RWPE2 (cell line): ENCODE measurements around the gene RARB.

Source experiments
- ATAC-seq: fragments of 200-7000 bp; cut with Tn5 transposase; 3 replicates; pipeline ENCODE4 v1.9.1; 2021; ENCODE audit warnings: low read depth
- DNase-seq: peaks from one replicate; pipeline ENCODE4 v3.0.0-alpha.2; 2020; ENCODE audit warnings: low spot score
- H3K27ac ChIP-seq: fragments of 450-650 bp; 2 replicates; pipeline ENCODE4 v1.5.1; 2017; ENCODE audit warnings: mild to moderate bottlenecking; ENCODE audit not compliant: poor library complexity, severe bottlenecking
- H3K27me3 ChIP-seq: fragments of 250-450 bp; sonication (Bioruptor Pico); 2 replicates; pipeline ENCODE4 v1.5.1; 2021; ENCODE audit warnings: mild to moderate bottlenecking, moderate library complexity; ENCODE audit not compliant: insufficient read depth, poor library complexity, severe bottlenecking
- H3K36me3 ChIP-seq: fragments of 250-450 bp; sonication (Bioruptor Pico); 2 replicates; pipeline ENCODE4 v1.5.1; 2020; ENCODE audit warnings: low read depth, mild to moderate bottlenecking, moderate library complexity
- H3K4me1 ChIP-seq: fragments of 250-450 bp; sonication (Bioruptor Pico); 2 replicates; pipeline ENCODE4 v1.5.1; 2021; ENCODE audit warnings: mild to moderate bottlenecking, moderate library complexity; ENCODE audit not compliant: insufficient read depth, poor library complexity, severe bottlenecking
- H3K4me3 ChIP-seq: fragments of 250-450 bp; sonication (Bioruptor Pico); 2 replicates; pipeline ENCODE4 v1.5.1; 2021; ENCODE audit warnings: mild to moderate bottlenecking, moderate library complexity; ENCODE audit not compliant: severe bottlenecking
- H3K9me3 ChIP-seq: fragments of 250-450 bp; sonication (Bioruptor Pico); 2 replicates; pipeline ENCODE4 v1.5.1; 2021; ENCODE audit warnings: mild to moderate bottlenecking, moderate library complexity; ENCODE audit not compliant: severe bottlenecking
- TF ChIP-seq, protein P1 (sequence below): fragments of 450-650 bp; IDR thresholded peaks from one replicate; pipeline ENCODE4 v1.5.1; 2017; ENCODE audit warnings: mild to moderate bottlenecking, moderate library complexity; ENCODE audit not compliant: poor library complexity, severe bottlenecking

RARB gene

DNA sequence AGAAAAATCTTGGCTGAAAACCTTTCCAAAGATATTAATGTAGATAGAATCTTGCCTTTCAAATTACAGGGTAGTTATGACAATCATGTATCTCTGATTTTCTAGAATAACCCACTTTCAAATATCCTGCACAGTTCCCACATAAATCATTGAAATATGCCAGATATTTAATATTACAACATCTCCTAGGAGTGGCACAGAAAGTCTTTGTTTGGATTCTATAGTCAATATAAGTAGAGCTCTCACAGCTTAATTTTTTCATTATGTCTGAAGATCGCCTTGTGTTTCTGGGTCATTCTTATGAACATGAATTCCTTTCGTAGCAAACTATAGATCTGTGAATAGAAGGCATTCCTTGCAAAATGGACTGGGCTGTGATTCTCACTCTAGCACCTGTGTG, 5.0 kb downstream of the RARB start:
- H3K27ac ChIP-seq = no peak overlapping the region
- TF ChIP-seq, protein P1, sequence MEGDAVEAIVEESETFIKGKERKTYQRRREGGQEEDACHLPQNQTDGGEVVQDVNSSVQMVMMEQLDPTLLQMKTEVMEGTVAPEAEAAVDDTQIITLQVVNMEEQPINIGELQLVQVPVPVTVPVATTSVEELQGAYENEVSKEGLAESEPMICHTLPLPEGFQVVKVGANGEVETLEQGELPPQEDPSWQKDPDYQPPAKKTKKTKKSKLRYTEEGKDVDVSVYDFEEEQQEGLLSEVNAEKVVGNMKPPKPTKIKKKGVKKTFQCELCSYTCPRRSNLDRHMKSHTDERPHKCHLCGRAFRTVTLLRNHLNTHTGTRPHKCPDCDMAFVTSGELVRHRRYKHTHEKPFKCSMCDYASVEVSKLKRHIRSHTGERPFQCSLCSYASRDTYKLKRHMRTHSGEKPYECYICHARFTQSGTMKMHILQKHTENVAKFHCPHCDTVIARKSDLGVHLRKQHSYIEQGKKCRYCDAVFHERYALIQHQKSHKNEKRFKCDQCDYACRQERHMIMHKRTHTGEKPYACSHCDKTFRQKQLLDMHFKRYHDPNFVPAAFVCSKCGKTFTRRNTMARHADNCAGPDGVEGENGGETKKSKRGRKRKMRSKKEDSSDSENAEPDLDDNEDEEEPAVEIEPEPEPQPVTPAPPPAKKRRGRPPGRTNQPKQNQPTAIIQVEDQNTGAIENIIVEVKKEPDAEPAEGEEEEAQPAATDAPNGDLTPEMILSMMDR = no peak
- H3K36me3 ChIP-seq = no peaks in the 10 kb centered on the region
- H3K4me3 ChIP-seq = no peak overlapping the region
- no peaks in the 10 kb centered on the region for H3K27me3 ChIP-seq
- no peaks in the 10 kb centered on the region for H3K9me3 ChIP-seq
- ATAC-seq (no peak), DNase-seq (no peak)
- H3K4me1 ChIP-seq = no peaks in the 10 kb centered on the region

DNA sequence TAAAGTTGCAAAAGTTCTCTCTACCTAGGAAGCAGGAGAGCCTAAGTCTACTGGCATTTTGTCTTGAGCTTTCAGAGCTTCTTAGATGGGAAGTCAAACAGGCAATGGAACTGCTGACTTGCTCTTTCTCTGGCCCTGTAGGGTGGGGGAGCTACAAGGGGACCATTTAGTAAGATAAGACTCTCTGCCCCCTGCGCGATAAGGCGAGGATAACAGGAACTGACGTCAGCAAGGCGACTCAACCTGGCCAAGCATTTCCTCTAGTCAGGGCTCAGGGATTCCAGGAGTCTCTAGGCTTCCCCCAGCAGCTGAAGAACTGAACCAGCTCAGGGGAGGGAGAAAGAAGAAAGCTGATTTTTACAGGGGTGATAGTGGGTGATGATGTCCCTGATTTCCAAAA, 5.8 kb downstream of the RARB start:
- no peak for DNase-seq
- no peak for ATAC-seq
- Histone ChIP-seq H3K36me3 (no peaks in the 10 kb centered on the region), H3K27me3 (no peaks in the 10 kb centered on the region), H3K4me3 (no peak overlapping the region), H3K9me3 (no peaks in the 10 kb centered on the region), H3K4me1 (no peaks in the 10 kb centered on the region), H3K27ac (no peak overlapping the region)
- TF ChIP-seq, protein P1 = no peak

DNA sequence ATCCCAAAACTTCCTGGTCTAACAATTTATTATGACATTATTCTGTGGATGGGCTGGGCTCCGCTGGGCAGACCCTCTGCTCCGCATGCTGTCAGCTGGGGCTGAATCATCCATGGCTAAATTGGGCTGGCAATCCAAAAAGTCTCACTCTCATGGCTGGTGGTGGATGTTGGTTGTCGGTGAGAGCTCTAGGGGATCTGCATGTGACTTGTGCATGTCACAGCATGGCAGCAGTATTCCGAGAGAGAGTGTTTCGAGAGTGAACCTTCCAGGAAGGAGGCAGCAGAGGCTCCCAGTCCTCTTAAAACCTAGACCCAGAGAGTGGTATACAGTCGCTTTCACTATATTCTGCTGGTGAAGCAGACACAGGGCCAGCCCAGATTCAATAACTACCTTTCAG, 9.9 kb downstream of the RARB start:
- no peak for ATAC-seq

DNA sequence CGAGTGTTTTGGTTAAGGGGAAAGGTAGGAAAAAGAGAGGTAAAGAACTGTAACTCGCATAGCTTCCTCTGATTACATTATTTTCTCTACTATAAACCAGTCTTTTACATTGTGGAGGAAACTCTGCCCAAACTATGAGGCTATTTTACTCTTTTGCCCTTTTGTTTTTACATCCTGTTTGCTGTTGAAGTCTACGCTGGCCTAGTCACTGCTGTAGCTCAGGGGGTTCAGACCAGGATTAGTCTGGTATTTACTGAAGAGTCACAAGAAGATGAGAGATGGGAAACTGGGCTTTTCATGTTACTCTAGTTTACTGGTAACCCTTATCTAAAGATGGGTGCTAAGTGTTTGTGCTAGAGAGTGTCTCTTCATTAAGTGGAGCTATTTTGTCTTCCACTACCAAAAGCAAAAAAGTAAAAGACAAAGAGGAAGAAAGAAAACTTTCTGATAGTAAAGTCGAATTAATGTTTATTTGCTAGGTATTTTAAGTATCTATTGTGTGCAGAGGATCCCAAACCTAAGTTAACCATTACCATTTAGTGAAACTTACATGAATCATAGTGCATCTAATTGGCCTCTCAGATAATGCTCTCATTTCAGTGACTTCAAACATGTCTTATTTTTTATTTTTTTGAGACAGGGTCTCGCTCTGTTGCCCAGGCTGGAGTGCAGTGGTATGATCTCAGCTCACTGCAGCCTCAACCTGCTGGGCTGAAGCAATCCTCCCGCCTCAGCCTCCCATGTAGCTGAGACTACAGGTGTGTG, 10.9 kb downstream of the RARB start:
- H3K27ac ChIP-seq = no peak overlapping the region
- H3K4me3 ChIP-seq = no peak overlapping the region
- H3K4me1 ChIP-seq = no peaks in the 10 kb centered on the region

More for the DNA sequence above, 9.9 kb downstream of the RARB start:
- no peaks in the 10 kb centered on the region for H3K4me1 ChIP-seq
- H3K9me3 ChIP-seq = no peaks in the 10 kb centered on the region
- TF ChIP-seq, protein P1 = no peak
- no peak overlapping the region for H3K27ac ChIP-seq
- no peaks in the 10 kb centered on the region for H3K27me3 ChIP-seq
- H3K36me3 ChIP-seq = no peaks in the 10 kb centered on the region
- no peak for DNase-seq
- H3K4me3 ChIP-seq = no peak overlapping the region

More for the DNA sequence above, 10.9 kb downstream of the RARB start:
- ATAC-seq (no peak), DNase-seq (no peak)
- H3K9me3 ChIP-seq = no peaks in the 10 kb centered on the region
- TF ChIP-seq, protein P1 = no peak
- H3K36me3 ChIP-seq = no peaks in the 10 kb centered on the region
- H3K27me3 ChIP-seq = no peaks in the 10 kb centered on the region
